Activated naive CD8-positive, alpha-beta T cell treated with anti-CD3 and anti-CD28 coated beads for 36 hours (primary cell): ENCODE results near the gene PPEF1. TPM values are rescaled to one million over a fixed set of nuclear protein-coding genes. Genes with fewer than 3 reads are reported as not detected.

Experiments used
- DNase-seq: peaks from one replicate; pipeline ENCODE4 v3.0.0; 2021
- H3K27ac Mint-ChIP-seq: one replicate; pipeline ENCODE4 v1.8.0; 2022; ENCODE audit warnings: mild to moderate bottlenecking, moderate library complexity, mixed read lengths
- H3K27me3 Mint-ChIP-seq: one replicate; pipeline ENCODE4 v1.8.0; 2022; ENCODE audit warnings: mild to moderate bottlenecking, mixed read lengths
- H3K36me3 Mint-ChIP-seq: one replicate; pipeline ENCODE4 v1.8.0; 2021; ENCODE audit warnings: mild to moderate bottlenecking, mixed read lengths
- H3K4me1 Mint-ChIP-seq: one replicate; pipeline ENCODE4 v1.8.0; 2021; ENCODE audit warnings: mixed read lengths
- H3K4me3 Mint-ChIP-seq: one replicate; pipeline ENCODE4 v1.8.0; 2022; ENCODE audit warnings: mild to moderate bottlenecking, moderate library complexity, mixed read lengths
- H3K9me3 Mint-ChIP-seq: one replicate; pipeline ENCODE4 v1.8.0; 2022; ENCODE audit warnings: mixed read lengths
- total RNA-seq, 2 experiments: library from RNA; stranded (reverse); gene quantifications; one replicate each; pipeline ENCODE4 v1.2.3, GENCODE V29; 2021

PPEF1 gene
- total RNA-seq, 2 experiments from 2014 or later = not detected

GRCh38 chrX:18874560-18875255 is 167.3 kb downstream of the PPEF1 start:
- no peak overlapping the region for H3K4me3 Mint-ChIP-seq
- H3K27ac Mint-ChIP-seq = no peak overlapping the region

GRCh38 chrX:18875256-18875878 is 167.9 kb downstream of the PPEF1 start:
- no peaks in the 10 kb centered on the region for H3K36me3 Mint-ChIP-seq
- H3K27me3 Mint-ChIP-seq = peaks cover 7% of the 10 kb centered on the region
- no peak overlapping the region for H3K27ac Mint-ChIP-seq
- no peak overlapping the region for H3K4me3 Mint-ChIP-seq
- H3K4me1 Mint-ChIP-seq = peaks cover 3% of the 10 kb centered on the region
- no peak for DNase-seq
- H3K9me3 Mint-ChIP-seq = no peaks in the 10 kb centered on the region

More at GRCh38 chrX:18874560-18875255, 167.3 kb downstream of the PPEF1 start:
- peaks cover 3% of the 10 kb centered on the region for H3K4me1 Mint-ChIP-seq
- no peaks in the 10 kb centered on the region for H3K36me3 Mint-ChIP-seq
- DNase-seq = no peak
- H3K27me3 Mint-ChIP-seq = peaks cover 7% of the 10 kb centered on the region
- H3K9me3 Mint-ChIP-seq = no peaks in the 10 kb centered on the region

- Mint-ChIP-seq H3K27ac (no peak overlapping the region), H3K4me3 (no peak overlapping the region), H3K27me3 (peaks cover 7% of the 10 kb centered on the region)
Measured at GRCh38 chrX:18877469-18877868, 170.0 kb downstream of the PPEF1 start.

More at GRCh38 chrX:18877469-18877868, 170.0 kb downstream of the PPEF1 start:
- H3K36me3 Mint-ChIP-seq = no peaks in the 10 kb centered on the region
- no peaks in the 10 kb centered on the region for H3K9me3 Mint-ChIP-seq
- DNase-seq = no peak
- peaks cover 3% of the 10 kb centered on the region for H3K4me1 Mint-ChIP-seq

Other genes with a start within 250 kb of the PPEF1 start
- gene RS1, start 35.5 kb upstream of the PPEF1 start, total RNA-seq = not detected